Mucosa of descending colon (tissue), 3 donors: Measurements from ENCODE around the gene ZNF292. TPM values are rescaled to one million over a fixed set of nuclear protein-coding genes. Genes with fewer than 3 reads are reported as not detected.

Experiments
- ATAC-seq: fragments of 200-7000 bp; cut with Tn5 transposase; one replicate; pipeline ENCODE4 v1.9.1; 2020; ENCODE audit warnings: mild to moderate bottlenecking, moderate library complexity
- DNase-seq, 3 donors: peaks; one replicate each; pipeline ENCODE4 v3.0.0-alpha.2; 2020
- H3K36me3 ChIP-seq: fragments of 200-600 bp; one replicate; pipeline ENCODE4 v1.8.0; 2021; ENCODE audit warnings: low read depth, mild to moderate bottlenecking
- H3K4me1 ChIP-seq: fragments of 200-600 bp; one replicate; pipeline ENCODE4 v1.8.0; 2021; ENCODE audit warnings: low read depth, mild to moderate bottlenecking
- H3K4me3 ChIP-seq: fragments of 200-600 bp; one replicate; pipeline ENCODE4 v1.8.0; 2021; ENCODE audit warnings: mild to moderate bottlenecking
- H3K9me3 ChIP-seq: fragments of 200-600 bp; one replicate; pipeline ENCODE4 v1.8.0; 2021; ENCODE audit warnings: mild to moderate bottlenecking
- intact Hi-C, 2 donors: fragments of 100-400 bp; cut with DNase I in 1 of 2; cut with micrococcal nuclease in 1 of 2; formaldehyde crosslinking; loops; one replicate each; pipeline versions ENCODE4 v1.11.0 to v1.11.1; 2022; cut with DNase I, micrococcal nuclease
- total RNA-seq, 3 donors: library from RNA; stranded (reverse); fragmentation: NEBNext Ultra II Directional in 2 of 3; extraction: Animal tissue kit (Norgen Biotek cat#: 25700) in 2 of 3; gene quantifications; one replicate each; pipeline versions ENCODE4 v1.2.1 to v1.2.4, GENCODE V29; 2021 to 2023
- TF ChIP-seq, protein P1 (sequence below): fragments of 200-600 bp; IDR thresholded peaks from one replicate; pipeline ENCODE4 v1.8.0; 2022; ENCODE audit warnings: antibody characterized with exemption, mild to moderate bottlenecking
- donor health status: DM: no; HTN: no; CAD: no; lungs with moderate emphysema.
- donor health status: DM: no; HTN: no; CAD: no.
- donor health status: DM: no; HTN: yes; CAD: no.

ZNF292 gene
- total RNA-seq, 3 donors from 2014 or later, result 40.9 to 83.2 (median 44.4) TPM

- Histone ChIP-seq H3K9me3 (no peaks in the 10 kb centered on the region), H3K36me3 (no peaks in the 10 kb centered on the region), H3K4me3 (no peak overlapping the region), H3K4me1 (no peaks in the 10 kb centered on the region)
- TF ChIP-seq, protein P1, sequence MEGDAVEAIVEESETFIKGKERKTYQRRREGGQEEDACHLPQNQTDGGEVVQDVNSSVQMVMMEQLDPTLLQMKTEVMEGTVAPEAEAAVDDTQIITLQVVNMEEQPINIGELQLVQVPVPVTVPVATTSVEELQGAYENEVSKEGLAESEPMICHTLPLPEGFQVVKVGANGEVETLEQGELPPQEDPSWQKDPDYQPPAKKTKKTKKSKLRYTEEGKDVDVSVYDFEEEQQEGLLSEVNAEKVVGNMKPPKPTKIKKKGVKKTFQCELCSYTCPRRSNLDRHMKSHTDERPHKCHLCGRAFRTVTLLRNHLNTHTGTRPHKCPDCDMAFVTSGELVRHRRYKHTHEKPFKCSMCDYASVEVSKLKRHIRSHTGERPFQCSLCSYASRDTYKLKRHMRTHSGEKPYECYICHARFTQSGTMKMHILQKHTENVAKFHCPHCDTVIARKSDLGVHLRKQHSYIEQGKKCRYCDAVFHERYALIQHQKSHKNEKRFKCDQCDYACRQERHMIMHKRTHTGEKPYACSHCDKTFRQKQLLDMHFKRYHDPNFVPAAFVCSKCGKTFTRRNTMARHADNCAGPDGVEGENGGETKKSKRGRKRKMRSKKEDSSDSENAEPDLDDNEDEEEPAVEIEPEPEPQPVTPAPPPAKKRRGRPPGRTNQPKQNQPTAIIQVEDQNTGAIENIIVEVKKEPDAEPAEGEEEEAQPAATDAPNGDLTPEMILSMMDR, result no peak
- no peak for ATAC-seq
- intact Hi-C loops, result no loop called here
- DNase-seq, result no peak
These were observed 9.1 kb downstream of the ZNF292 start for GRCh38 chr6:87164506-87164905.

- no peak for ATAC-seq
- TF ChIP-seq, protein P1, result no peak
- Histone ChIP-seq H3K4me1 (no peaks in the 10 kb centered on the region), H3K36me3 (no peaks in the 10 kb centered on the region), H3K9me3 (no peaks in the 10 kb centered on the region), H3K4me3 (no peak overlapping the region)
- intact Hi-C loops, result no loop called here
- DNase-seq, result no peak
These were observed 9.8 kb downstream of the ZNF292 start for GRCh38 chr6:87165185-87165584.

- Histone ChIP-seq H3K4me1 (no peaks in the 10 kb centered on the region), H3K9me3 (no peaks in the 10 kb centered on the region), H3K4me3 (no peak overlapping the region), H3K36me3 (no peaks in the 10 kb centered on the region)
- DNase-seq (no peak), ATAC-seq (no peak)
- intact Hi-C loops, result no loop called here
- TF ChIP-seq, protein P1, result no peak
These were observed 16.7 kb downstream of the ZNF292 start for GRCh38 chr6:87171938-87172633.

DNA sequence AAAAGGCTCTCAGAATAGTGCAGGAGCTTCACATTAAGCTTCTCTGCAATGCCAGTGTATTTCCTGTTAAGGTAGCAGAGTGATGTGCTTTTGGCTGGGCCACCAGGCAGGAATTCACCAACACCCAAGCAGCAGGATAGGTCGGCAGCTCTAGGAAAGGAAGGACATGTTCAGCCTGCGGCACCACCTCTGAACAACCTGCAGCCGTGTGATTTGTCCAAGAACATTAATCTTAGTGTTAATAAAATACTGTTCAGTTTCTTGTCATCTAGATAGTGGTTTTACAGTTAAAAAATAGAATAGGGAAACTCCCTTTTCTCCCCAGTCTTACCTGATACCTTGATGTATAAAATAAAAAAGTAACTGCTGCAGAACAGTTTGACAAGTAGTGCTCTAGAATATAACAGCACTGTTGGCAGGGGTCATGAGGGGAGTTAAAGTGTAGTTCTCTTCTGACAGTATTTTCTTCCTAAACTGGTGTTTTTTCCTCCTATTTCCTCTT, 18.8 kb downstream of the ZNF292 start:
- Histone ChIP-seq H3K9me3 (no peaks in the 10 kb centered on the region), H3K36me3 (no peaks in the 10 kb centered on the region), H3K4me1 (no peaks in the 10 kb centered on the region), H3K4me3 (no peak overlapping the region)
- ATAC-seq, result no peak
- no peak for DNase-seq
- TF ChIP-seq, protein P1, result no peak
- intact Hi-C loops, result no loop called here

GRCh38 chr6:87176493-87176892, 21.1 kb downstream of the ZNF292 start:
- no peak overlapping the region for H3K4me3 ChIP-seq
- TF ChIP-seq, protein P1, result no peak
- ATAC-seq (no peak), DNase-seq (no peak)
- no peaks in the 10 kb centered on the region for H3K4me1 ChIP-seq
- intact Hi-C loops, result no loop called here
- no peaks in the 10 kb centered on the region for H3K36me3 ChIP-seq
- H3K9me3 ChIP-seq, result no peaks in the 10 kb centered on the region
